Left cardiac atrium (tissue), 4 donors: ENCODE measurements around the gene METTL8. TPM values are rescaled to one million over a fixed set of nuclear protein-coding genes. Genes with fewer than 3 reads are reported as not detected.
A peak's percentile ranks its signal among the peaks of the same experiment; 100 is the strongest.

Experiments used
- ATAC-seq, 2 donors: fragments of 200-7000 bp; cut with Tn5 transposase; one replicate each; pipeline ENCODE4 v1.9.1; 2020; ENCODE audit warnings: mild to moderate bottlenecking in 2 of 2, moderate library complexity in 2 of 2
- DNase-seq: peaks from one replicate; pipeline ENCODE4 v3.0.0-alpha.2; 2020
- intact Hi-C, 2 donors: fragments of 100-400 bp; cut with DNase I; formaldehyde crosslinking; loops; one replicate each; pipeline versions ENCODE4 v1.14.1 to v1.15.1; 2022 to 2023
- long read RNA-seq: library from polyadenylated mRNA; unstranded; transcript quantifications from one replicate; pipeline ENCODE4 v2.0.0, GENCODE V29; 2021
- total RNA-seq, 2 donors: library from RNA; stranded (reverse); fragmentation: NEBNext Ultra II Directional; extraction: Animal tissue kit (Norgen Biotek cat#: 25700); gene quantifications; one replicate each; pipeline ENCODE4 v1.2.1, GENCODE V29; 2021
- donor health status: DM: no; HTN: yes; CAD: no.
- donor health status: DM: no; HTN: yes; CAD: no; lungs with severe emphysema.
- donor health status: DM: yes; HTN: yes; CAD: no.
- donor health status: Dilated cardiomyopathy.

METTL8 gene, protein sequence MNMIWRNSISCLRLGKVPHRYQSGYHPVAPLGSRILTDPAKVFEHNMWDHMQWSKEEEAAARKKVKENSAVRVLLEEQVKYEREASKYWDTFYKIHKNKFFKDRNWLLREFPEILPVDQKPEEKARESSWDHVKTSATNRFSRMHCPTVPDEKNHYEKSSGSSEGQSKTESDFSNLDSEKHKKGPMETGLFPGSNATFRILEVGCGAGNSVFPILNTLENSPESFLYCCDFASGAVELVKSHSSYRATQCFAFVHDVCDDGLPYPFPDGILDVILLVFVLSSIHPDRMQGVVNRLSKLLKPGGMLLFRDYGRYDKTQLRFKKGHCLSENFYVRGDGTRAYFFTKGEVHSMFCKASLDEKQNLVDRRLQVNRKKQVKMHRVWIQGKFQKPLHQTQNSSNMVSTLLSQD
- total RNA-seq = 10 to 100 TPM; 10.2 to 13.3 TPM
- long read RNA-seq, partial matches to known transcripts = 0 of 2 reads
- long read RNA-seq, other reads (novel, unspliced or antisense) = 2 of 2 reads

DNA sequence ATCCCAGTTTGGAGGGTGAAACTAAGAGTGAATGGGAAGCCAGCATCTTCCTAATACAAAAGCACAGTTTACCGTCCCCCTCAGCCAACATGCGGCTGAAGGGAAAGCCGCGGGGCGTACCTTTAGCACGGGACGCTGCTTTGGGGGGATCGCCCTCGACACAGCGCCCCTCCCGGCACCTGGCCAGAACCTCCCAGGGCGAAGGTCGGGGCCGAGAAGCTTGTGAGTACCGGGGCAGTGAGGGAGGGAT lies at the start of gene METTL8:
TSS of gene METTL8 (minus strand) at position 228 of the 250 bp plus-strand sequence. CDS start 41,805 bp downstream, outside the sequence.
- intact Hi-C loops = loop anchor here in 1 of 2 donors (5.0 kb wide), 1 partner anchor 461 kb away; no protein-coding TSS in a partner anchor
- no peak for ATAC-seq

DNA sequence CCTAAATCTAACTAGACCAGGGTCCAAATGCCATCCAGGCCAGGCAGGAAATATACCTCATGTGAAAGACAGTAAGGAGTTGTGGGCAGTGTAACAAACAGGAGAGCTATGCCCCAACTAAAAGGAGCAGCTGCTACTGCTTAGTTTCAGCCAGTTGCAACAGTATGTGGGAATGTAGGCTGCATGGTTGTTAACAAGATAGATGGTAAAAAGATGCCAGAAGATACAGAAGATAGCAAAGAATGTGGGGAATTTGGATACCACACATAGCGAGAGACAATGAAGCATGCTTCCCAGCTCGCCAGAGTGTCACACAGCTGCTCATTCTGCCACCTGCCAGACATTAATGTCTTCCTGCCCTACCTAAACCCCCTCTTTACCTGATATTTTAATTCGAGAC lies 49.1 kb upstream of the METTL8 start:
- no peak for ATAC-seq
- intact Hi-C loops = no loop called here
- no peak for DNase-seq

More for the DNA sequence above, at the start of gene METTL8:
- DNase-seq = no peak

DNA sequence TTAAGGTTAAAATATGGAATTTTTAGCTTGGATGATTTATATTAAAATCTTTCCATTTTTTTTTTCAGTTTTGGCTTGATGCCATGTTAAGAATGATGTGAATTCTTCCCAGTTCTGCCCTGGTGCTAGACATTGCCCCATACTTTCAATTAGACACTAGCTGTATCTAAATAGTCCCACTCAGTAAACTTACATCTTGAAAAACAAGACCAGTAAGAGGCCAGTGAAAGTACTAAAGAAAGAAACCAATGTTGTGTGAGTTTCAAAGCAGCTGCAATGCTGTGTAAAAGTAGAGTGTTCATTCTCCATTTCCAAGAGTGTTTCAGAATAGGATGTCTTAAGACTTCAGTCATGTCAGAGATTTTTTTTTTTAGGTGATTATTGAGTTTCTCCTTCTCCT lies 48.5 kb upstream of the METTL8 start:
- DNase-seq (no peak), ATAC-seq (no peak)
- intact Hi-C loops = no loop called here

DNA sequence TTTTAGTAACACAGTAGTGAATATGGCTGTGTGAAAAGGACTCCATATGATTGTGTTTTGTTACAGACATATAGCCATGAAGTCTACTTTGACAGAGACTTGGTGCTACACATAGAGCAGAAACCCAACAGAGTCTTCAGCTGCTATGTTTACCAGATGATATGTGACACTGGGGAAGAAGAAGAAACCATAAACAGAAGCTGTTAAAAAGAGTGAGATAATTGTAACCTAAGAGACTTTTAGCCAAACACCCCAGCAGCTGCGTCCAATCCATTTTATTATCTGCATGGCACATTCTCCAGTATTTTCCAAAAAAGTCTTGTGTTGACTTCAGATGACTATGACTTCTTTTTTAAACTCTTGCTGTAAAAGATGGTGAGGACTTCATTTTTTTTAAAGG lies 47.1 kb upstream of the METTL8 start:
- DNase-seq (no peak), ATAC-seq (no peak)
- intact Hi-C loops = no loop called here

DNA sequence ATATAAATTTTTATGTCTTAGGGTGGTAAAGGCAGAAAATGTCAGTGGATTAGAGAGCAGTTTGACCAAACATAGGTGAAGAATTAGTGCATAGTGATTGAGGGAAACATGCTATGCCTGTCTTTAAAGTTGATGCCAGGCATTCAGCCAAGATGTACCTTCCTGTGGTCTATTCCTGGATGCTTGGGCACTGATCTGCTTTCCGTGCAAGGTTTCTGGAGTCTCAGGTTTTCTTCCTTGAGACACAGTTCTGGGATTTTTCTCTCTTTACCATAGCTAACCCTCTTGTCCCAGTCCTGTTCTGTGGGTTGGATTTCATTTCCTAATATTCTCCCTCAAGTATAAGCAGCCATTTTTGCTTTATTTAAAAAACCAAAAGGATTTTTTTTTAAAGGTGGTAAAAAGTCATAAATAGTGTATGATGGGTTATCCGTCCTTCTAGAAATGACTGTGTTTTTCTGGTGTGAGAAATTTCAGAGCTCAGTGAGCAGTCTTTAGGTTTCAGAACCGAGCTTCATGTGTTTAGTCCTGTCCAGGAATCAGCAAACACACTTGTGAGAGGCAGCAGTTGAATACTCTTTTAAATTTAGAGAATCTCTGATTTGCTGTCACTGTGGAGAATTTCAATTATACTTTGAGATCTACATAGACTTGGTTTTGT lies 45.5 kb upstream of the METTL8 start:
- intact Hi-C loops = no loop called here
- DNase-seq = no peak
- no peak for ATAC-seq

DNA sequence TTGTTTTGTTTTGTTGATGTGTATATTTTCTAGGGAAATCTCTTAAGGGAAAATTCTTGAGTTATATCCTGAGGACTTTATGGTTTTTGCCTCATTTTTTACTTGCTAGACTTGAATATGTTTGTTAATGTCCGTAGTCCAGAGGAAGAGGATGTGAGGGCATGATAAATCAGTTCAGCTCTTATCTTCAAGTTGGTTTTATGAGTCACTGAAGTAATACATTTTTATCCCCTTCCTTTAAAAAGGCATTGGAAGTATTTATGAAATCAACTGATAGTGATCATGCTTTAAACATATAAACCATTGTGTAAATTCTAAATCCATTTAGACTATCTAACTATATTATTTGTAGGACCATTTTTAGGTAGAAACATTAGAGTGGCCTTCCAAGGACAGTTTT lies 44.6 kb upstream of the METTL8 start:
- intact Hi-C loops = no loop called here
- DNase-seq (no peak), ATAC-seq (no peak)

DNA sequence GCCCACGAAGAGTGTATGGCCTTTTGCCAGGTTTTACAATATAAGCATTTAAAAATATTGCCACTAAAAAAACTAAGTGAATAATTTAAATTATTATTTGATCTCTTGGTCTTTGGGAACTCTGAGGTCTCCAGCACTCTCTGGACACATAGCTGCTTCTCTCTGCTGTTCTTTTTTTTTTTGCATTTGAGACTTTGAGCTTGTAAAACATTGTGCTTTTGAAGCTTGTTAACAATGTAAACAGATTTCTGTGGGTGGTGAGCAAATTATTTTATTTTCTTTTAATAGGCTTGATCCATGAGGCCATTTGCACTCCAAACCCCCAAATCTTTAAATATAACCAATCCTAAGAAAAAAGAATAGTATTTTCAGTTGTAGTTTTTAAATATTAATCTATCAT lies 42.2 kb upstream of the METTL8 start:
- ATAC-seq = no peak

DNA sequence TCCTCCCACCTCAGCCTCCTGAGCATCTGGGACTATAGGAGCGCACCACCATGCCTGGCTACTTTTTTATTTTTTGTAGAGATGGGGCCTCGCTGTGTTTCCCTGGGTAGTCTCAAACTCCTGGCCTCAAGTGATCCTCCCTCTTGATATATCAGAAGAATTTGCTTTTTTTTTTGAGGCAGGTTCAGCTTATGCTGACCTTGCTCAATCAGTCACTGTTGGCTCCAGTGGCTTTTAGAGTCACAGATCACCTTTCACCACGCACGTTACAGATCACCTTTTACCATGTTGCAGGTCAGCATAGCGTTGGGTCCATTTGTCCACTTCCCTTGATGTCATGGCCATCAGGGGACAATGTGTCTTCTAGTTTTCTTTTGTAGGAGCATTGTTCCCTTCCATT lies 36.3 kb upstream of the METTL8 start:
- no peak for DNase-seq
- intact Hi-C loops = no loop called here
- ATAC-seq = no peak

More for the DNA sequence above, 42.2 kb upstream of the METTL8 start:
- intact Hi-C loops = no loop called here
- DNase-seq = no peak

DNA sequence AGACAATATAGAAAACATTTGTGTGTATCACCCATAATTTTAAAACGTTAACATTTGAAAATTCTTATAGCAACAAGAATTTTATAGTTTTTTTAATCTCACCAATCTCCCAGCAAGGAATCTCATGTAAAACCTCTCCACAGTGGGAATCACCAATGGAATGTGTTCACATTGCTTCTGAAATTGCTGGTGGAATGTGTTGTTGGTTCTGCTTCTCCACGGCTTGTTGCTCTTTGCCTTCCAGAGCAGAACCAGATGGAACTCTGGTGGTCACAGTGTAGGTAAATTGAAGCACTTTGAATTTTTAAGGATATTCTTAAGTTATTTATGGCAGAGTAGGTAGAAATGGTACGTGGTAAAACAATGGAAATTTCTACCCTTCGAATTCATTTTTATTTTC lies 35.4 kb upstream of the METTL8 start:
- DNase-seq = no peak
- intact Hi-C loops = no loop called here
- ATAC-seq = no peak

DNA sequence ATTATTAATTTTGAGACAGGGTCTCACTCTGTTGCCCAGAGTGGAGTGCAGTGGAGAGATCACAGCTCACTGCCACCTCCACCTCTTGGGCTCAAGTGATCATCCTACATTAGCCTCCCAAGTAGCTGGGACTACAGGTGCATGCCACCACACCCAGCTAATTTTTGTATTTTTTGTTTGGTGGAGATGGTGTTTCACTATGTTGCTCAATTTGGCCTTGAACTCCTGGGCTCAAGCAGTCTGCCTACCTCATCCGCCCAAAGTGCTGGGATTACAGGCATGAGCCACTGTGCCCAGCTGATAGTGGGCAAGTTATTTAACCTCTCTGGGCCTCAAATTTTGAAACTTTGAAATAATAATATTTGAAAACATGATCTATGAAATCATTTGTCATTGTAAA lies 26.7 kb upstream of the METTL8 start:
- intact Hi-C loops = no loop called here
- DNase-seq (no peak), ATAC-seq (no peak)

DNA sequence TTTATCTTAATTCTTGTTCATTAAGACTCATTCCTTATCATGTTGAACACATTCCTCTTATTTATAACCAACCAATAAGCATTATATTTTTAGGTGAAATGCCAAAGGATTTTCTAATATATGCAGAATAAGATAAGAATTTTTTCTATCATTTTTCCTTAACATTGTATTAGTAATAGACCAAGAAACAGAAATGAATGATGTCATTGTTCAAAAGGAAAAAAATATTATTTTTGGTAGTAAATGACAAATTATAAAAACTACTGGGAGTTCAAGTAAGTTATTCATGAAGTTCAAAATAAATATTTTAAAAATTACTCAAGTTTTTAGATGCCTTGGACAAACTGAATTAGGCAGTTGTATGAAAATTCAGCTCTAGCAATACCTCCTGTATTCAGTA lies 25.7 kb upstream of the METTL8 start:
- intact Hi-C loops = no loop called here
- ATAC-seq (no peak), DNase-seq (no peak)

DNA sequence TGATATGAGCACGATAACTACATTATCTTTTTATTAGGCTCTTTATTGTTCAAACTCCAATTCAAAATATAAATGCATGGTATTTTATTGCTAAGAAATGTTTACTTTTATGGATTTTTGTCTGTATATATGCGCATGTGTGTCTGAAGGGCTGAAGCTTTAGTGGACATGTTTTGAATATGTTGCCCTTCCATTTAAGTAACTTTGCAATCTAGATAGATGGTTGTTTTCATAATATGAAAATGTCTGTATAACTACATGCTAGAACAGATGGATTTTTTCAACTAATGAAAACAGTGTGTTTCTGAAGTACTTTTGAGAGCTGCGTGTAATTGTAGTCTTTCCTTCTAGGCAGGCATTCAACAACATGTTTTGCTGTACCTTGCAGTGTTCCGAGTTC lies 19.0 kb upstream of the METTL8 start:
- intact Hi-C loops = no loop called here
- ATAC-seq = no peak
- DNase-seq = no peak

DNA sequence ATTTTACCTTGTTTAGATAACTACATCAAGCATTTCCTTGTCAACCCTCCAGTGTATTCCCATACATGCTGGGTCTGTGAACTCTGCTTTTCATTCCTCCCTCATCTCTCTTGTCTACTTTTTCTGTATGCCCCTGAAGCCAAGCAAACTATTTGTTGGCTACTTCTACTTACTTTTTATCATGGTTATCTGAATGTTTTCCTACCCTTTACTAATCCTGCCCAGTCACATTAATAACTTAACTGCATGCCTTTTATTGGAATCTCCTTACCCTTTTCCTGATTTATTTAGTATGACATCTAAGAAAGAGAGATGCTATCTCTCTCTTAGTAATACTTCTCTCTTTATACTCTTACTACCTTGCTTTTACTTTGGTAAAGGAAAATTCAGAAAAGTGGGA lies 17.3 kb upstream of the METTL8 start:
- no peak for ATAC-seq

DNA sequence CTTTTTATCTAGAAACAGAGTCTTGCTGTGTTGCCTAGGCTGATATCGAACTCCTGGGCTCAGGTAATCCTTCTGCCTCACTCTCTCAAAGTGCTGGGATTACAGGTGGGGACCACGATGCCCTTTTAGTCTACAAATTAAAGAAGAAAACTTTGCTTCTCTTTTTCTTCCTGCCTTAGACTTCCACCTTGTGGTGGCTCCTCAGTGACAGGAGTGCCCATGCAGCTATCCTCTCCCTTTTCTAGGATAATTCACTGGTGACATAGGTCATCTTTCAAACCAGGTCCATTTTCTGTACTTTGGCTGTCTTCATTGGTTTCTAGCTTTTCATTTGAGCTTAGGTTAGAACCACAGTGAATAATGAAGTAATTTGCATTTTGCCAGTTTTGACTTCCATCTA lies 13.9 kb upstream of the METTL8 start:
- intact Hi-C loops = no loop called here
- DNase-seq (no peak), ATAC-seq (no peak)

More for the DNA sequence above, 17.3 kb upstream of the METTL8 start:
- DNase-seq = no peak
- intact Hi-C loops = no loop called here

DNA sequence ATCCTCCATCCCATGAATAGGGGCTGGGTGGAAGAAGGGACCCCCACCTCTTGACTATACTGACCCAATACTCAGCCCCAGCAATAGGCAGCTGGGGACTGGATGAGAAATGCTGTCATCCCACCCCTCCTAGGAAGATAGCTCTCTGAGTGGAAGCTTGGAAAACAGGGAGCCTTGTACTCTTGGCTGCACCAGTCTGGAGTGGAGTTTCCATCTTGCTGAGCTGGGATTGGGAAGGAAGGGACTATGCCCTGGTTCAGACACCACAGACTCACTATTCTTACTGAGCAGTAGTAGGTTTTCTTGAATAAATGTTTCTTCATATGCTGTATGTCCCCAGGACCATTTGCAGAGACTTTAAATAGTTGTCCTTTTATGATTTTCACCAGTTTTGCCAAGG lies 7.7 kb upstream of the METTL8 start:
- intact Hi-C loops = no loop called here
- no peak for ATAC-seq
- DNase-seq = no peak

DNA sequence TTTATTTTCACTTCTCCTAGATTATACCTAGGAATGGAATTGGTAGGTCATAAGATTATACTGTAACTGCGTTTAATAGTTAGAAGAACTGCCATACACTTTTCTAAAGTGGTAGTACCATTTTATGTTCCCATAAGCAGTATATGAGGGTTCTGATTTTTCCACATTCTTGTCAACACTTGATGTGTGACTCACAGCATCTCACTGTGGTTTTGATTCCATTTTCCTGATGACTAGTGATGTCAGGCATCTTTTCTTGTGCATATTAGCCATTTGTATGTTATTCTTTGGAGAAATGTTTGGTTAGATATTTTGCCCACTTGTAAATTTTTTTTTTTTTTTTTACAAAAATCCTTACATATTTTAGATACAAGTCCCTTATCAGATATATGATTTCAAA lies 2.5 kb upstream of the METTL8 start:
- DNase-seq (no peak), ATAC-seq (no peak)
- intact Hi-C loops = no loop called here

DNA sequence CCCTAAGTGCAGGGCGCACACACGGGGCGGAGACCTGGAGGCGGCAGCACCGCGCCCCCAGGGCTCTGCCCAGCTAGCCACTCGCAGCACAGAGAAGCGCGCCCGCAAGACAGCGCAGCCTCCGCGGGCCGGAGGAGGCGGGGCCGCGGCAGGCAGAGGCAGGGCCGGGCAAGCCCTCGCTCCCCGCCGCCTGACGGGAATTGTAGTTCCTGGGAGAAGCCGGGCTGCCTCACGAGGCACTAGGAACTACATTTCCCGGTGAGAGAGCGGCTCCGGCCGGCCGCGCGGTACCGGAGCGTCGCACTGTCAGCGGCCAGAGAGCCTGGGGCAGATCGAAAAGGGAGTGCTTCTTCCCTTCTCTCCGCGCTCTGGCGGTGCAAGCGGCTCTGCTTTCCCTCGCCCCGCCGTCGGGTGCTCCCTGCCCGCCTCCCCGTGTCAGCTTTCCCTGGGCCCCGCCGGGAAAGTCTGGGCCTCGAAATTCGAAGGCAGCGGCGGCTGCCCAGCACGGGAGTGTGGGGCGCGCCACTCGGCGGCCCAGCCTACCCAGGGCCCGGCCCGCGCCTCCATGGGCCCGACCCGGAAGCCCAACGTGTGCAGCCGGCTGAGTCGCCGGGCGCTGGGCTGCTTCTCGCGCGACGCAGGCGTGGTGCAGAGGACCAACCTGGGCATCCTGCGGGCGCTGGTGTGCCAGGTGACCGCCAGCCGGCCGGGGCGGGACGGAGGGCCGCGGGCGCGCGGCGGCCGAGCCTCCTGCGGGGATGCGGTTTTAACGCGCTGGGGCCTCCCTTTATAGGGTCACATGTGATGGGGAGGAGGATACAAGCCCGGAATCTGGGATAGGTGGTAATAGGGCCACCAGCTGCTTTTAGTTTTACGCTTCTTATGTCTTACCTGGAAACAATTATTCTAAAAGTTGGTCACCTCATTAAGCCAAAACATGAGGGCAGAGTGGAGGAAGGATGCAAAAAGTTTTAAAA lies 511 bp upstream of the METTL8 start, which contains the start of gene DCAF17:
TSS of gene DCAF17 (plus strand) at position 214 of the 977 bp plus-strand sequence. CDS start at position 566, 352 bp downstream.
- intact Hi-C loops = loop anchor here in 1 of 2 donors (5.0 kb wide), 1 partner anchor 462 kb away; no protein-coding TSS in a partner anchor
- peak; percentile 98 to 99 for ATAC-seq
- peak; percentile 97 for DNase-seq

DNA sequence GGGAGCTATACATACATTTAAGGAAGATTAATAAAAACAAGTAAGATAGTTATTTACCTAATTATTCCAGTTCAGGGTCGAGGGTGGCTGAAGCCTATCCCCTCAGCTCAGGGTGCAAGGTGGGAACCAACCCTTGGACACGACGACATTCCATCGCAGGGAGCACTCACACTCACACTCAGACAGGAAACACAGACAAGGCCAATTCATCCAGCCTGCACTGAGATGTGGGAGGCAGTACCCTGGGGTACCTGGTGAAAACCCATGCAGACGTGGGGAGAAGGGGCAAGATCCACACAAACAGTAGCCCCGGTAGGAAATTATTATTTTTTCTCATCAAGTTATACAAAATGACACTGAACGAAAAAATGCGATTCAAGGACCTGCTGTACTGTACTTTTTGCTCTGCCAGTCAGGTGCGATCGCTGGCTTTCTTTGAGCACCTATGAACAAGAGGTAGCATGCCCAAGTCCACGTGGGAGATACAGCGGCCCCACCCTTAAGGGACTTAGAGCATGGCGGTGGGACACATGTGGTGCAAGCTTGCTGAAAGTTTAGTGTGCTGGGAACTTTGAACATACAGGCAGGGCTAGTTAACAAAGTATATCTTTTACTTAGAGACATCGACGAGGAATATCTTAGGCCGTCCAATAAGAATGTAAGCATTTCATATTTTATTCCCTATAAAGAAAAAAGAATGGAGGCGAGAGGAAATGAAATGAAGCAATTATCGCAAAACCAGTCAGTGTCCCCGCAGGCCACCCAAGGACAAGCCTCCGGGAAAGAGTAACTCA lies 624 bp downstream of the METTL8 start:
- DNase-seq (no peak), ATAC-seq (no peak)
- intact Hi-C loops = loop anchor here in 1 of 2 donors (5.0 kb wide), 1 partner anchor 461 kb away; no protein-coding TSS in a partner anchor
